ENCODE data around the gene ADCY4. TPM values are rescaled to one million over a fixed set of nuclear protein-coding genes. Genes with fewer than 3 reads are reported as not detected.

ADCY4 gene
- total RNA-seq, 1 experiment from 2014 or later = 0.86 TPM

GRCh38 chr14:24338843-24339242, 4.0 kb upstream of the ADCY4 start:
- no peak for ATAC-seq
- no peak overlapping the region for H3K9ac ChIP-seq (ENCODE audit: low read length)
- RAD21 ChIA-PET (ENCODE audit: low non-redundant PET in 1 of 2, low total read pairs in 2 of 2, uncharacterized antibody in 2 of 2, unreplicated experiment in 2 of 2) = no interaction called here
- H2AFZ ChIP-seq (ENCODE audit: low read depth, low read length, poor library complexity, severe bottlenecking) = no peak overlapping the region
- H3K27me3 ChIP-seq (ENCODE audit: insufficient read depth, low read length) = no peaks in the 10 kb centered on the region
- no peaks in the 10 kb centered on the region for H3K36me3 ChIP-seq (ENCODE audit: control insufficient read depth in 1 of 2, insufficient read depth in 2 of 2, low read length in 2 of 2)
- H3K4me2 ChIP-seq (ENCODE audit: low read length) = no peak overlapping the region
- CTCF ChIA-PET = interaction anchor here (0.6 kb wide), 1 partner anchor 93 kb away, joined by 3 read pairs; no protein-coding TSS in a partner anchor
- no peaks in the 10 kb centered on the region for H3K79me2 ChIP-seq (ENCODE audit: insufficient read depth, low read length)
- intact Hi-C loops (cut with micrococcal nuclease) = no loop called here
- TF ChIP-seq CEBPB (IDR thresholded peaks at IDR 0.05; ENCODE audit: low read depth) = no peak
- no peak for TF ChIP-seq ELF1 (IDR thresholded peaks at IDR 0.05; ENCODE audit: borderline replicate concordance, low read depth)
- no peak for TF ChIP-seq FOSL1 (IDR thresholded peaks at IDR 0.05; ENCODE audit: low read depth)
- no peak for TF ChIP-seq POLR2AphosphoS5 (IDR thresholded peaks at IDR 0.05; ENCODE audit: low read depth, low read length)
- no peak for TF ChIP-seq SP1 (IDR thresholded peaks at IDR 0.05; ENCODE audit: low read depth)
- no peak for TF ChIP-seq RAD21 (IDR thresholded peaks at IDR 0.05; ENCODE audit: low read depth)
- TF ChIP-seq SIN3A (IDR thresholded peaks at IDR 0.05; ENCODE audit: low read depth) = no peak
- TF ChIP-seq SRF (IDR thresholded peaks at IDR 0.05; ENCODE audit: low read depth) = no peak
- TF ChIP-seq REST (IDR thresholded peaks at IDR 0.05; ENCODE audit: low read depth) = no peak
- no peak for TF ChIP-seq ATF3 (IDR thresholded peaks at IDR 0.05)
- no peaks in the 10 kb centered on the region for H4K20me1 ChIP-seq (ENCODE audit: insufficient read depth)
- no TSS peak for BruUV-seq (replicated peaks)
- POLR2A ChIA-PET = no interaction called here
- H3K4me1 ChIP-seq (ENCODE audit: control insufficient read depth in 1 of 2, insufficient read depth in 2 of 2, low read length in 2 of 2) = peaks cover 3 to 6% of the 10 kb centered on the region in 2 experiments
- no peak for DNase-seq (ENCODE audit: low read depth, low spot score)
- no peak overlapping the region for H3K27ac ChIP-seq (ENCODE audit: low read depth, low read length)
- no peak overlapping the region for H3K4me3 ChIP-seq (replicated peaks in 1 of 2; ENCODE audit: low read depth in 1 of 2, low read length in 2 of 2)
- no peaks in the 10 kb centered on the region for H3K9me3 ChIP-seq (ENCODE audit: control insufficient read depth in 1 of 2, insufficient read depth in 1 of 2, low read depth in 1 of 2, low read length in 2 of 2)
- H3K9me2 ChIP-seq (ENCODE audit: insufficient read depth) = no peaks in the 10 kb centered on the region
